H9 (cell line): ENCODE results near the gene LILRA1. TPM values are rescaled to one million over a fixed set of nuclear protein-coding genes. Genes with fewer than 3 reads are reported as not detected.

Source experiments
- DNase-seq: peaks from one replicate; pipeline ENCODE4 v3.0.0-alpha.2; 2017
- H2AFZ ChIP-seq: one replicate; pipeline ENCODE4 v1.6.1; 2013; ENCODE audit warnings: mild to moderate bottlenecking, low read length, control low read depth, moderate library complexity
- H2AK5ac ChIP-seq: 2 replicates; pipeline ENCODE4 v1.6.1; 2013; ENCODE audit warnings: low read length, control low read depth, mixed read lengths; ENCODE audit not compliant: insufficient read length
- H2BK120ac ChIP-seq: one replicate; pipeline ENCODE4 v1.6.1; 2013; ENCODE audit warnings: low read depth, mild to moderate bottlenecking, low read length, control low read depth, inconsistent platforms; ENCODE audit not compliant: poor library complexity, severe bottlenecking
- H2BK12ac ChIP-seq: 2 replicates; pipeline ENCODE4 v1.6.1; 2013; ENCODE audit warnings: low read length, control low read depth, mixed read lengths, low read depth; ENCODE audit not compliant: insufficient read length
- H2BK15ac ChIP-seq: 2 replicates; pipeline ENCODE4 v1.6.1; 2013; ENCODE audit warnings: low read depth, low read length, control low read depth
- H2BK20ac ChIP-seq: one replicate; pipeline ENCODE4 v1.6.1; 2013; ENCODE audit warnings: low read depth, mild to moderate bottlenecking, low read length, control low read depth, inconsistent platforms; ENCODE audit not compliant: poor library complexity, severe bottlenecking
- H2BK5ac ChIP-seq: 2 replicates; pipeline ENCODE4 v1.6.1; 2013; ENCODE audit warnings: low read length, control low read depth, mixed read lengths; ENCODE audit not compliant: insufficient read length
- H3K14ac ChIP-seq: 2 replicates; pipeline ENCODE4 v1.6.1; 2013; ENCODE audit warnings: low read length, control low read depth; ENCODE audit not compliant: insufficient read depth
- H3K18ac ChIP-seq: 2 replicates; pipeline ENCODE4 v1.6.1; 2013; ENCODE audit warnings: low read depth, mild to moderate bottlenecking, mixed read lengths, low read length, control low read depth; ENCODE audit not compliant: insufficient read length
- H3K23ac ChIP-seq: 2 replicates; pipeline ENCODE4 v1.6.1; 2013; ENCODE audit warnings: low read length, control low read depth, mixed read lengths, low read depth; ENCODE audit not compliant: insufficient read length
- H3K23me2 ChIP-seq: 2 replicates; pipeline ENCODE4 v1.6.1; 2013; ENCODE audit warnings: low read depth, mild to moderate bottlenecking, mixed read lengths, low read length, control low read depth; ENCODE audit not compliant: insufficient read length, poor library complexity, severe bottlenecking
- H3K27ac ChIP-seq: 2 replicates; pipeline ENCODE4 v1.5.1; 2013; ENCODE audit warnings: low read length, control low read depth, mixed read lengths, low read depth; ENCODE audit not compliant: insufficient read length
- H3K27me3 ChIP-seq: 2 replicates; pipeline ENCODE4 v1.6.1; 2013; ENCODE audit warnings: low read length, control low read depth, inconsistent platforms; ENCODE audit not compliant: insufficient read depth
- H3K4ac ChIP-seq: 2 replicates; pipeline ENCODE4 v1.6.1; 2013; ENCODE audit warnings: low read depth, mild to moderate bottlenecking, control low read depth, inconsistent platforms, low read length, moderate library complexity
- H3K4me1 ChIP-seq: 2 replicates; pipeline ENCODE4 v1.6.1; 2013; ENCODE audit warnings: low read length, control low read depth, inconsistent platforms; ENCODE audit not compliant: insufficient read depth
- H3K4me2 ChIP-seq: 2 replicates; pipeline ENCODE4 v1.6.1; 2013; ENCODE audit warnings: low read length, control low read depth, mixed read lengths; ENCODE audit not compliant: insufficient read length, insufficient read depth
- H3K56ac ChIP-seq: 2 replicates; pipeline ENCODE4 v1.6.1; 2013; ENCODE audit warnings: low read depth, mild to moderate bottlenecking, mixed read lengths, low read length, control low read depth; ENCODE audit not compliant: insufficient read length
- H3K79me1 ChIP-seq: 2 replicates; pipeline ENCODE4 v1.6.1; 2013; ENCODE audit warnings: low read depth, mild to moderate bottlenecking, moderate library complexity, low read length, control low read depth, inconsistent platforms; ENCODE audit not compliant: insufficient read depth, poor library complexity, severe bottlenecking
- H3K79me2 ChIP-seq: 2 replicates; pipeline ENCODE4 v1.6.1; 2013; ENCODE audit warnings: low read length, control low read depth, inconsistent platforms; ENCODE audit not compliant: insufficient read depth
- H3K9ac ChIP-seq: 2 replicates; pipeline ENCODE4 v1.6.1; 2013; ENCODE audit warnings: low read length, control low read depth, mixed read lengths; ENCODE audit not compliant: insufficient read length; ENCODE audit errors: extremely low read depth
- H3K9me3 ChIP-seq: one replicate; pipeline ENCODE4 v1.6.1; 2013; ENCODE audit warnings: low read depth, low read length, inconsistent platforms; ENCODE audit not compliant: control insufficient read depth
- H3T11ph ChIP-seq: one replicate; pipeline ENCODE4 v1.6.1; 2013; ENCODE audit warnings: mild to moderate bottlenecking, low read length, control low read depth, inconsistent platforms
- H4K20me1 ChIP-seq: one replicate; pipeline ENCODE4 v1.6.1; 2013; ENCODE audit not compliant: control insufficient read depth, insufficient read length, insufficient read depth
- H4K5ac ChIP-seq: 2 replicates; pipeline ENCODE4 v1.6.1; 2013; ENCODE audit warnings: low read depth, mild to moderate bottlenecking, mixed read lengths, low read length, control low read depth; ENCODE audit not compliant: insufficient read length
- H4K8ac ChIP-seq: replicated peaks from 2 replicates; pipeline ENCODE4 v1.6.1; 2013; ENCODE audit warnings: low read length, control low read depth, mixed read lengths, low read depth; ENCODE audit not compliant: insufficient read length
- H4K91ac ChIP-seq: 2 replicates; pipeline ENCODE4 v1.6.1; 2013; ENCODE audit warnings: low read depth, mild to moderate bottlenecking, moderate library complexity, mixed read lengths, low read length, control low read depth; ENCODE audit not compliant: insufficient read length
- H3K27ac Mint-ChIP-seq, 3 experiments: 2 replicates in 2 of 3; 3 replicates in 1 of 3; pipeline ENCODE4 v1.8.0; 2020 to 2021; ENCODE audit warnings: mixed read lengths in 3 of 3, mild to moderate bottlenecking in 1 of 3, moderate library complexity in 1 of 3
- H3K27me3 Mint-ChIP-seq: 2 replicates; pipeline ENCODE4 v1.8.0; 2021; ENCODE audit warnings: low read depth, mild to moderate bottlenecking, moderate library complexity, mixed read lengths
- H3K36me3 Mint-ChIP-seq, 3 experiments: 2 replicates in 2 of 3; 3 replicates in 1 of 3; pipeline ENCODE4 v1.8.0; 2020 to 2021; ENCODE audit warnings: low read depth in 3 of 3, mixed read lengths in 3 of 3; ENCODE audit not compliant: insufficient read depth in 1 of 3
- H3K4me1 Mint-ChIP-seq, 2 experiments: 2 replicates each; pipeline ENCODE4 v1.8.0; 2020; ENCODE audit warnings: mixed read lengths in 2 of 2
- H3K4me3 Mint-ChIP-seq, 2 experiments: 2 replicates in 1 of 2; 3 replicates in 1 of 2; pipeline ENCODE4 v1.8.0; 2020 to 2021; ENCODE audit warnings: mild to moderate bottlenecking in 2 of 2, mixed read lengths in 2 of 2, moderate library complexity in 1 of 2
- H3K9me3 Mint-ChIP-seq, 2 experiments: 2 replicates in 1 of 2; 3 replicates in 1 of 2; pipeline ENCODE4 v1.8.0; 2020; ENCODE audit warnings: mild to moderate bottlenecking in 2 of 2, mixed read lengths in 2 of 2, moderate library complexity in 1 of 2
- WGBS: extraction: QIAGEN DNeasy Blood & Tissue Kit; methylation state at CpG from one replicate; pipeline ENCODE4 v1.1.7; 2013; ENCODE audit warnings: missing lambda C conversion rate, low lambda C conversion rate, mixed read lengths; ENCODE audit not compliant: insufficient read length; ENCODE audit errors: extremely low coverage; 5-methylcytosine and 5-hydroxymethylcytosine counted together
- total RNA-seq: library from RNA; stranded (reverse); gene quantifications from 2 replicates; pipeline ENCODE4 v1.2.1, GENCODE V29; 2021
- TF ChIP-seq, protein P1 (sequence below): fragments of 200-600 bp; sonication (generic); conservative IDR thresholded peaks from 3 replicates; pipeline ENCODE4 v1.8.0; 2021; ENCODE audit warnings: antibody characterized with exemption, mild to moderate bottlenecking

LILRA1 gene
- total RNA-seq, 1 experiment from 2014 or later: not detected

DNA sequence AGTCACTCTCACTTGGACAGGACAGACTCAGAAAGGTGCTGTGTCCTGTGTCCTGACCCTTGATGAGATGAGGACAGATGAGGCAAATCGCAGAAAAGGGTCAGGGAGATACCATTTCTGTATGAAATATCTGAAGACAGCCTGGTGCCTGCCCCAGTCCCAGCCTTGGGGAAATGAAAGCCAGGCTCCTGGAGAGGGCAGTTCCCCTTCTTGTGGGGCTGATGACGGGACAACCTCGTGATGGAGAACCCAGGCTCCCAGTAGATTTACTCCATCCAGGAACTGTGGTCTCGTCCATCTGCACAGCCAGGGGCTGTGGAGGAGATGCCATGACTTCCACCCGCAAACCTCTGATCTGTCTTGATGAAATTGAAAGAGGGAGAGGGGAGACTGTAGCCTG, 50.6 kb downstream of the LILRA1 start:
- Histone ChIP-seq H2BK12ac (no peak overlapping the region), H3K27me3 (no peaks in the 10 kb centered on the region), H3K4me2 (no peak overlapping the region), H4K91ac (no peak overlapping the region), H2BK120ac (no peak overlapping the region), H4K5ac (no peak overlapping the region), H3K23me2 (no peaks in the 10 kb centered on the region), H3K23ac (no peak overlapping the region), H3K18ac (no peak overlapping the region), H2AFZ (no peak overlapping the region), H3K79me1 (no peaks in the 10 kb centered on the region), H2AK5ac (no peak overlapping the region), H3K56ac (no peak overlapping the region), H3K27ac (no peak overlapping the region), H3K14ac (no peak overlapping the region), H3K79me2 (no peaks in the 10 kb centered on the region), H3K4ac (no peak overlapping the region), H3K9me3 (peaks cover 59% of the 10 kb centered on the region), H2BK5ac (no peak overlapping the region), H4K8ac (no peak overlapping the region), H2BK15ac (no peak overlapping the region), H3T11ph (no peak overlapping the region), H4K20me1 (no peaks in the 10 kb centered on the region), H3K4me1 (no peaks in the 10 kb centered on the region), H3K9ac (no peak overlapping the region), H2BK20ac (no peak overlapping the region)
- Mint-ChIP-seq H3K9me3 (peaks cover 85 to 94% of the 10 kb centered on the region in 2 experiments), H3K36me3 (peaks cover 4 to 20% (median 11%) of the 10 kb centered on the region in 3 experiments; a peak in 6 of 7 replicates), H3K27me3 (peaks cover 2% of the 10 kb centered on the region; the same call in 1 of the 2 replicates), H3K4me1 (no peaks in the 10 kb centered on the region), H3K27ac (no peak overlapping the region), H3K4me3 (no peak overlapping the region)
- TF ChIP-seq, protein P1, sequence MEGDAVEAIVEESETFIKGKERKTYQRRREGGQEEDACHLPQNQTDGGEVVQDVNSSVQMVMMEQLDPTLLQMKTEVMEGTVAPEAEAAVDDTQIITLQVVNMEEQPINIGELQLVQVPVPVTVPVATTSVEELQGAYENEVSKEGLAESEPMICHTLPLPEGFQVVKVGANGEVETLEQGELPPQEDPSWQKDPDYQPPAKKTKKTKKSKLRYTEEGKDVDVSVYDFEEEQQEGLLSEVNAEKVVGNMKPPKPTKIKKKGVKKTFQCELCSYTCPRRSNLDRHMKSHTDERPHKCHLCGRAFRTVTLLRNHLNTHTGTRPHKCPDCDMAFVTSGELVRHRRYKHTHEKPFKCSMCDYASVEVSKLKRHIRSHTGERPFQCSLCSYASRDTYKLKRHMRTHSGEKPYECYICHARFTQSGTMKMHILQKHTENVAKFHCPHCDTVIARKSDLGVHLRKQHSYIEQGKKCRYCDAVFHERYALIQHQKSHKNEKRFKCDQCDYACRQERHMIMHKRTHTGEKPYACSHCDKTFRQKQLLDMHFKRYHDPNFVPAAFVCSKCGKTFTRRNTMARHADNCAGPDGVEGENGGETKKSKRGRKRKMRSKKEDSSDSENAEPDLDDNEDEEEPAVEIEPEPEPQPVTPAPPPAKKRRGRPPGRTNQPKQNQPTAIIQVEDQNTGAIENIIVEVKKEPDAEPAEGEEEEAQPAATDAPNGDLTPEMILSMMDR: no peak
- no CpG with 5 or more reads among the region's 5 CpGs for WGBS
- DNase-seq: no peak
